Left ventricle myocardium superior (tissue), 1 donor: ENCODE measurements around the gene SHISA4. TPM values are rescaled to one million over a fixed set of nuclear protein-coding genes. Genes with fewer than 3 reads are reported as not detected.
A peak's percentile ranks its signal among the peaks of the same experiment; 100 is the strongest.
"Not testable (repeated sequence)": the region's sequence is repeated elsewhere in the genome, so short reads cannot be mapped to it uniquely, and the experiment has no call there.

Experiments
- ATAC-seq: fragments of 200-7000 bp; cut with Tn5 transposase; one replicate; pipeline ENCODE4 v1.9.1; 2020; ENCODE audit warnings: mild to moderate bottlenecking, moderate library complexity
- DNase-seq: peaks from one replicate; pipeline ENCODE4 v3.0.0-alpha.2; 2020
- intact Hi-C: fragments of 100-400 bp; cut with micrococcal nuclease; formaldehyde crosslinking; loops from one replicate; pipeline ENCODE4 v1.11.0; 2022
- total RNA-seq: library from RNA; stranded (reverse); fragmentation: NEBNext Ultra II Directional; extraction: Animal tissue kit (Norgen Biotek cat#: 25700); gene quantifications from one replicate; pipeline ENCODE4 v1.2.1, GENCODE V29; 2021
- donor health status: DM: no; HTN: yes; CAD: no; lungs with severe emphysema.

The SHISA4 gene
- total RNA-seq, 1 donor from 2014 or later, result 129 TPM

DNA sequence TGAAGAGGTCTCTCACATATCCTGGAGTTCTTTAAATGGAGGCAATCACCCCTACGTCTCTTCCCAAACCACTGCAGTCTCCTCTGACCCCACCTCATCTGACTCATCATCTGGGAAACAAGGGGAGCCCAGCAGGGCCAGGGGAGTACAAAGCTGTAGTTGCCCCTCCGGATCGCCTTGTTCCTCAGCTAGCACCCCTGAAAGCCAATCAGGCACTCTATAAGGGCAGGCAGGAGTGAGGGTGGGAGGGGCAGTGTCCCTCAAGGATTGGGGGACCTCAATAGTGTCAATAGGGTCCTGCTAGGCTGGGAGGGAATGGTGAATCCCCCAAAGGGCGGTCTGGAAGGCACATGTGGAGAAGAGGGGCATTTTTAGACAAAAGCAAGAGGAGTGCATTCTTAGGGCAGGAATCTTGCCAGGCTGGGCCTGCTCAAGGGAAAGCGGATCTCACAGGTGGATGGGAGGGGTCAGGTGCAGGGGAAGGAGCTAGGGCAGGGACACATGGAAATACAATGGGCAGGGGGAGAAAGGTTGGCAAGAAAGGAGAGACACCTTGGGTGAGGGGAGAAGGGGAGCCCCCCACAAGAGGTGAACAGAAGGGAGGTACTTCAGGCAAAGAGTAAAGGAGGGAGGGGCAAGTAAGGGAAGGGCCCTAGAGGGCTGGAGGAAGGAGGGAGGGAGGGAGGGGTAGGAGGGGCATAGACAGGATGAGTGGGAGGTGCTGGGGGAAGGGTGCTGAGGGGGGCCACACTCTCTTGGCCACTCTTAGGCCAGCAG lies 5.8 kb downstream of the SHISA4 start:
- intact Hi-C loops, result loop anchor here (5.0 kb wide), 1 partner anchor 78 kb away; no protein-coding TSS in a partner anchor
- DNase-seq (no peak), ATAC-seq (no peak)

DNA sequence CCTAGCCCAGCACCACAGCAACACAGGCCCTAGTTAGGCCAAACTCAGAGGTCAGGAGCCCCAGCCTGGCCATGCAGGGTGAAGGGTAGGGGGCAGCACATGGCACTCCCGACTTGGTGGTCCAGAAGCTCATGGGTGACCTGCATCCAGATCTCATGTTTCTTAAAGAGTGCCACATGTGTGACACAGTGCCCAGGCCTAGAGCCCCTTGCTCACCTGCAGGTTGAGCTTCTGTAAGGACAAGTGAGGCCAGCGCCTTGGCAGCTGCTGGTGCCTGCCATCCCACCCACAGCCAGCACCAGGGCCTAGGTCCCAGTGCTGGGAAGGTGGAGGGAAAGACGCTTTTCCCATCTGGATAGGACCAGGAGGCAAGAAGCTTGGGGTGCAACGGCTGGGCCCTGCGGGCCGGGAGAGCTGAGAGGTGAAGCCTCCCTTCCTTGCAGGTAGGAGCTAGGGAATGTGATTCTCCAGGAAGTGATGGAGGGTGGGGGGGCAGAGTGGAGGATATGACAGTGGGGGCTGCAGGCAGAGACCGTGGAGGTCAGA lies 6.5 kb downstream of the SHISA4 start:
- intact Hi-C loops, result loop anchor here (5.0 kb wide), 1 partner anchor 77 kb away; no protein-coding TSS in a partner anchor
- no peak for ATAC-seq

GRCh38 chr1:201895913-201896807 lies 7.5 kb downstream of the SHISA4 start:
- ATAC-seq (peak; percentile 84), DNase-seq (peak; percentile 93)
- intact Hi-C loops, result loop anchor here (5.0 kb wide), 1 partner anchor 76 kb away; no protein-coding TSS in a partner anchor

More for the DNA sequence above, 6.5 kb downstream of the SHISA4 start:
- no peak for DNase-seq

- ATAC-seq (peak; percentile 79), DNase-seq (peak; percentile 62)
- intact Hi-C loops, result loop anchor here (5.0 kb wide), 1 partner anchor 75 kb away; no protein-coding TSS in a partner anchor
These were observed 8.3 kb downstream of the SHISA4 start for GRCh38 chr1:201896951-201897391.

GRCh38 chr1:201898240-201898894 lies 9.7 kb downstream of the SHISA4 start:
- intact Hi-C loops, result loop anchor here (5.0 kb wide), 1 partner anchor 74 kb away; no protein-coding TSS in a partner anchor
- ATAC-seq (no peak), DNase-seq (no peak)

- intact Hi-C loops, result loop anchor here (5.0 kb wide), 1 partner anchor 73 kb away; no protein-coding TSS in a partner anchor
- ATAC-seq (no peak), DNase-seq (no peak)
These were observed 10.3 kb downstream of the SHISA4 start for GRCh38 chr1:201898992-201899391.

DNA sequence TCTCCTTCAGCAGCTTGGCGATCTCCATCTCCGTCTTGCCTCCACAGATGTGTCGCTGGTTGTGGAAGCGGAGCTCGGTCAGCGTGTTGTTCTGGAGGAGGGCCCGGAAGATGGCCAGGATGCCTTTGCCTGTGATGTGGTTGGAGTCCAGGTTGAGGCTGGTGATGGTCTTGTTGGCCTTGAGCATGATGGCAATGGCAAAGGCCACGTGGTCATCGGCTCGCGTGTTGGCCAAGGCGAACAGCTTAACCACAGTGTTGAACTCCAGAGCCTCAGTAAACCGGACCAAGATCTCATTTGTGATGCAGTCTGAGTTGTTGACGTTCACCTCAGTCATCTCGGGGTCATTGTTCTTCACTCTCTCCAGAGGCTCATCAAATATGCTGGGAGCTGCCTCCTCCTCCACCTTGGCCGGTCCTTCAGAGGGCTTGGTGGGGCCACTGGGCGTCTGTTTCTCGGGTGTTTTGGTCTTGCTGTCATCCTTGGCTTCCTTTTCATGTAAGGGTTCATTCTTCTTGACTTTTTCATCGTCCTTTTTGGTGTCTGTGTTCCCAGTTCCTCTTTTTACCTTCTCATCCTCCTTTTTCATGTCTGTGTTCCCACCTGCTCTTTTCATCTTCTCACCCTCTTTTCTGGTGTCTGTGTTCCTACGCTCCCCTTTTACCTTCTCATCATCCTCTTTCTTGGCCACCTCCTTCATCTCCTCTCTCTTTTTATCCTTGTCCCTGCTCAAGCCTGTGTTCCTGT lies 11.2 kb downstream of the SHISA4 start:
- intact Hi-C loops, result loop anchor here (5.0 kb wide), 1 partner anchor 72 kb away; no protein-coding TSS in a partner anchor

GRCh38 chr1:201900476-201900875 lies 11.8 kb downstream of the SHISA4 start:
- no peak for DNase-seq
- intact Hi-C loops, result no loop called here
- no peak for ATAC-seq

More for the DNA sequence above, 11.2 kb downstream of the SHISA4 start:
- DNase-seq, result no peak
- ATAC-seq, result no peak

DNA sequence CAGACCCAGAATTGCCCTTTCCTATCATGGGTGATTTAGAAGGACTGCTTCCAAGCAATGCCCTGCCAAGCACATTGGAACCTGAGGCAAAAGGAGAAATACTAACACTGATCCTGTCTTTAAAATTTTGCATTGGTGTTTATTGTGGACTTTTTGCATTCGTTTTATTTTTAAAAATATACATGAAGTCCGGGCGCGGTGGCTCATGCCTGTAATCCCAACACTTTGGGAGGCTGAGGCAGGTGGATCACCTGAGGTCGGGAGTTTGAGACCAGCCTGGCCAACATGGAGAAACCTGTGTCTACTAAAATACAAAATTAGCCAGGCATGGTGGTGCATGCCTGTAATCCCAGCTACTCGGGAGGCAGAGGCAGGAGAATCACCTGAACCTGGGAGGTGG lies 12.3 kb downstream of the SHISA4 start:
- DNase-seq, ATAC-seq, intact Hi-C loops: not testable (repeated sequence)

DNA sequence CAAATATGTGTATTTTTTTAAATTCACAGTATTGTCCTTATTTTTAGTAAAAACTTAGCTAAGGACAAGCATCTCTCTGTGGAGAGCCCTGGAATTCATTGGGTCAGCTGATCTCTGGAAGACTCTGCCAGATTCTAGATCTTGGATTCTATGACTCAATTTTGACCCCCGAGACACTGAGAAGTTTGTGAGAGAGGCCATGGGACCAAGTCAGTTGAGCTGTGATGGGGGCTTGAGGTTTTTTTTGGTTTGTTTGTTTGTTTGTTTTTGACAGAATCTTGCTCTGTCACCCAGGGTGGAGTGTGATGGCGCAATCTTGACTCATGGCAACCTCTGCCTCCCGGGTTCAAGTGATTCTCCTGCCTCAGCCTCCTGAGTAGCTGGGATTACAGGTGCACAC lies 13.5 kb downstream of the SHISA4 start:
- DNase-seq, result no peak
- ATAC-seq, result no peak
- intact Hi-C loops, result no loop called here

GRCh38 chr1:201903135-201903534 lies 14.4 kb downstream of the SHISA4 start:
- ATAC-seq, result peak; percentile 45
- DNase-seq, result no peak
- intact Hi-C loops, result no loop called here

GRCh38 chr1:201904579-201904978 lies 15.9 kb downstream of the SHISA4 start:
- DNase-seq (no peak), ATAC-seq (peak; percentile 68)
- intact Hi-C loops, result no loop called here

- DNase-seq (no peak), ATAC-seq (no peak)
- intact Hi-C loops, result no loop called here
These were observed 16.7 kb downstream of the SHISA4 start for GRCh38 chr1:201905234-201905890.

- DNase-seq, result no peak
- ATAC-seq, result no peak
- intact Hi-C loops, result no loop called here
These were observed 17.6 kb downstream of the SHISA4 start for GRCh38 chr1:201906336-201906735.

- ATAC-seq (no peak), DNase-seq (no peak)
- intact Hi-C loops, result no loop called here
These were observed 18.9 kb downstream of the SHISA4 start for GRCh38 chr1:201907621-201908020.

DNA sequence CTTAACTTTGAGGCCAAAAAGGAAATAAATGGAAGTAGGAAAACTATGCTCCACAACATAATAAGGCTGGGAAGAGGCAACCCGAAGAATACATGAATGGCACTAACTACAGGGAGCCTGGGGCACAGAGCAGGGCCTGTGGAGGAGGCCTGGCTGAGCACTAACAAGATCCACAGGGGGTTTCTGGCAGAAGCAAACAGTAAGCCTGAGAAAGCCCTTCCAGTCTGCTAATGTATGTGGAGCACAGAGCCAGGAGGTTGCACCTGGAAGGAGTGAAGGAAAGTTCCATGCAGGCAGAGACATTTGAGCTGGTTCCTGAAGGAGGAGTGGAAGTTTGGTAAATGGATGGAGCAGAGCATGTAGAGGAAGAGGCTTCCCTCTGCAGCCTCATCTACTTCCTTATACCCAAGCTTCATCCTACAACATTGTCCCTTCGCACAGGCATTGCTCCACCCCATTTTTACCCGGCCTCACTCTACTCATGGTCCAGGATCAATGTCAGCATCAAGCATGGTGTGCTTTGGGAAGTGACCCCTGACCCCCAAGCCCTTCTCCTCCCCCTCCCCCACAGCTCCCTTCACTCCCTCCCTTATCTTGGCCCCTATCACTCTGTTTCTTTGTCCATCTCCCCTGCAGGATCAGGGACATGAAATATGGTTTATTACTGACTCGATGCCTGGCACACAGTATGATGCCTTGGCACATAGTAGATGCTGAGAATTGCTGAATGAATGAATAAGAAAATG lies 23.3 kb downstream of the SHISA4 start:
- DNase-seq, result no peak
- intact Hi-C loops, result no loop called here
- no peak for ATAC-seq

DNA sequence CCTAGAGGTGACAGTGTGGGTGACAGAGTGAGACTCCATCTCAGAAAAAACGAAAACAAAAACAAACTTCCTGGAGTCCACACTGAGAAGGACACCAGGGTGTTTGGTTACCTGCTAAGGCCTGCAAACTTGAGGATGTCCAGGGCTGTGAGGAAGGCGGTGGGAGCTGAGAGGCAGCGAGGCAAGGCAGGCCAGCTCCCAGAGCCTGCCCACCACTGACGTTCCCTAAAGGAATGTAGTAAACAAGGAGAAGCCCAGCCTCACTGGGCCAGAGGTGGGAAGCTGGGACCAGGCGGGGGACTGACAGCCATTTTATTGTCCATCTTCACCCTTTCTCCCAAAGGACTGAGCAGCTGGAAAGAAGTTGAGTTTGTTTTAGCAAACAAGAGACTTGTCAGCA lies 24.1 kb downstream of the SHISA4 start:
- ATAC-seq (no peak), DNase-seq (no peak)
- intact Hi-C loops, result no loop called here
